Subcutaneous adipose tissue (tissue), 4 donors: ENCODE measurements around the gene ZSCAN23. TPM values are rescaled to one million over a fixed set of nuclear protein-coding genes. Genes with fewer than 3 reads are reported as not detected.

Source experiments
- CTCF ChIP-seq: fragments of 450-650 bp; IDR thresholded peaks from one replicate; pipeline ENCODE4 v1.5.1; 2016; ENCODE audit warnings: low read depth, mild to moderate bottlenecking, control low read depth, antibody characterized with exemption, moderate library complexity
- total RNA-seq, 4 donors: library from RNA; depleted of rRNA; stranded (reverse); fragments of >200 nt; gene quantifications; one replicate each; pipeline ENCODE4 v1.1.0, GENCODE V29; 2016

Gene ZSCAN23
- total RNA-seq, 4 donors from 2014 or later: 0.65 to 2.2 (median 1.7) TPM

- TF ChIP-seq CTCF: no peak
Measured at GRCh38 chr6:28424163-28424562, 19.1 kb downstream of the ZSCAN23 start.

- no peak for TF ChIP-seq CTCF
Measured at GRCh38 chr6:28423546-28423945, 19.7 kb downstream of the ZSCAN23 start.

- no peak for TF ChIP-seq CTCF
Measured at GRCh38 chr6:28413681-28414080, 29.6 kb downstream of the ZSCAN23 start.

- no peak for TF ChIP-seq CTCF
Measured at GRCh38 chr6:28410767-28411166, 32.5 kb downstream of the ZSCAN23 start.

DNA sequence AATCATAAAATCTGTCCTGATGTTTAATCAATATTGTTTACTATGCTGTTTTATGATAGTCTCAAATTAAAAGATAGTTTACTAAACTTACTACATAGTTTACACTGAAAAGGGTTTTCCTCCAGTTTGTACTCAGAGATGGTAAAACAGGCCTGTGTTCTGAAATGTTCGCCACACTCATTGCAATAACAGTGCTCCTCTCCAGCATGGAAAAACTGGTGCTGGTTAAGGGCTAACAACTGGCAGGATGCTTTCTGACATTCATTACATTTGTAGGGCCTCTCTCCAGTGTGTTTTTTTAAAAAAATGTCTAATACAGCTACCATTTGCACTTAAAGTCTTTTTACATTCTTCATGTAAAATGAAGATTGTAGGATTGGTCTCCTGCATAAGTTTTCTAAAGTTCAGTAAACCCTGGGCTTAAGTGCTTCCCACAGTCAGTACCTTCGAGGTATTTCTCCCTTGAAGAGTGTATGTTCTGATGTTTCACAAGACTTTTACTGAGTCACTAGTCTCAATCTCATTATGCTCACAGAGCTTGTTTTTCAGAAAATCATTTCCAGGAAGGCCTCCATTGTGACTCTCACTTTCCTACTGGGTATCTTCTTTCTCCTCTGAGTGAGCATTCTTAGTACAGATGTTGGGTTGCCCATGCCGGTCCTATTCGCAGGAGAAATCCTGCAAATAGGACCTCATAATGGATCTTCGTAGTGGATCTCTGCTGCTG, 35.1 kb downstream of the ZSCAN23 start:
- no peak for TF ChIP-seq CTCF

- no peak for TF ChIP-seq CTCF
Measured at GRCh38 chr6:28407401-28407800, 35.9 kb downstream of the ZSCAN23 start.

GRCh38 chr6:28402197-28402596, 41.1 kb downstream of the ZSCAN23 start:
- TF ChIP-seq CTCF: no peak
